H9 (cell line): ENCODE measurements around the gene DCLK2. TPM values are rescaled to one million over a fixed set of nuclear protein-coding genes. Genes with fewer than 3 reads are reported as not detected.

ENCODE experiments used
- DNase-seq: peaks from one replicate; pipeline ENCODE4 v3.0.0-alpha.2; 2017
- H2AFZ ChIP-seq: one replicate; pipeline ENCODE4 v1.6.1; 2013; ENCODE audit warnings: mild to moderate bottlenecking, low read length, control low read depth, moderate library complexity
- H2AK5ac ChIP-seq: 2 replicates; pipeline ENCODE4 v1.6.1; 2013; ENCODE audit warnings: low read length, control low read depth, mixed read lengths; ENCODE audit not compliant: insufficient read length
- H2BK120ac ChIP-seq: one replicate; pipeline ENCODE4 v1.6.1; 2013; ENCODE audit warnings: low read depth, mild to moderate bottlenecking, low read length, control low read depth, inconsistent platforms; ENCODE audit not compliant: poor library complexity, severe bottlenecking
- H2BK12ac ChIP-seq: 2 replicates; pipeline ENCODE4 v1.6.1; 2013; ENCODE audit warnings: low read length, control low read depth, mixed read lengths, low read depth; ENCODE audit not compliant: insufficient read length
- H2BK15ac ChIP-seq: 2 replicates; pipeline ENCODE4 v1.6.1; 2013; ENCODE audit warnings: low read depth, low read length, control low read depth
- H2BK20ac ChIP-seq: one replicate; pipeline ENCODE4 v1.6.1; 2013; ENCODE audit warnings: low read depth, mild to moderate bottlenecking, low read length, control low read depth, inconsistent platforms; ENCODE audit not compliant: poor library complexity, severe bottlenecking
- H2BK5ac ChIP-seq: 2 replicates; pipeline ENCODE4 v1.6.1; 2013; ENCODE audit warnings: low read length, control low read depth, mixed read lengths; ENCODE audit not compliant: insufficient read length
- H3K14ac ChIP-seq: 2 replicates; pipeline ENCODE4 v1.6.1; 2013; ENCODE audit warnings: low read length, control low read depth; ENCODE audit not compliant: insufficient read depth
- H3K18ac ChIP-seq: 2 replicates; pipeline ENCODE4 v1.6.1; 2013; ENCODE audit warnings: low read depth, mild to moderate bottlenecking, mixed read lengths, low read length, control low read depth; ENCODE audit not compliant: insufficient read length
- H3K23ac ChIP-seq: 2 replicates; pipeline ENCODE4 v1.6.1; 2013; ENCODE audit warnings: low read length, control low read depth, mixed read lengths, low read depth; ENCODE audit not compliant: insufficient read length
- H3K23me2 ChIP-seq: 2 replicates; pipeline ENCODE4 v1.6.1; 2013; ENCODE audit warnings: low read depth, mild to moderate bottlenecking, mixed read lengths, low read length, control low read depth; ENCODE audit not compliant: insufficient read length, poor library complexity, severe bottlenecking
- H3K27ac ChIP-seq: 2 replicates; pipeline ENCODE4 v1.5.1; 2013; ENCODE audit warnings: low read length, control low read depth, mixed read lengths, low read depth; ENCODE audit not compliant: insufficient read length
- H3K27me3 ChIP-seq: 2 replicates; pipeline ENCODE4 v1.6.1; 2013; ENCODE audit warnings: low read length, control low read depth, inconsistent platforms; ENCODE audit not compliant: insufficient read depth
- H3K4ac ChIP-seq: 2 replicates; pipeline ENCODE4 v1.6.1; 2013; ENCODE audit warnings: low read depth, mild to moderate bottlenecking, control low read depth, inconsistent platforms, low read length, moderate library complexity
- H3K4me1 ChIP-seq: 2 replicates; pipeline ENCODE4 v1.6.1; 2013; ENCODE audit warnings: low read length, control low read depth, inconsistent platforms; ENCODE audit not compliant: insufficient read depth
- H3K4me2 ChIP-seq: 2 replicates; pipeline ENCODE4 v1.6.1; 2013; ENCODE audit warnings: low read length, control low read depth, mixed read lengths; ENCODE audit not compliant: insufficient read length, insufficient read depth
- H3K56ac ChIP-seq: 2 replicates; pipeline ENCODE4 v1.6.1; 2013; ENCODE audit warnings: low read depth, mild to moderate bottlenecking, mixed read lengths, low read length, control low read depth; ENCODE audit not compliant: insufficient read length
- H3K79me1 ChIP-seq: 2 replicates; pipeline ENCODE4 v1.6.1; 2013; ENCODE audit warnings: low read depth, mild to moderate bottlenecking, moderate library complexity, low read length, control low read depth, inconsistent platforms; ENCODE audit not compliant: insufficient read depth, poor library complexity, severe bottlenecking
- H3K79me2 ChIP-seq: 2 replicates; pipeline ENCODE4 v1.6.1; 2013; ENCODE audit warnings: low read length, control low read depth, inconsistent platforms; ENCODE audit not compliant: insufficient read depth
- H3K9ac ChIP-seq: 2 replicates; pipeline ENCODE4 v1.6.1; 2013; ENCODE audit warnings: low read length, control low read depth, mixed read lengths; ENCODE audit not compliant: insufficient read length; ENCODE audit errors: extremely low read depth
- H3K9me3 ChIP-seq: one replicate; pipeline ENCODE4 v1.6.1; 2013; ENCODE audit warnings: low read depth, low read length, inconsistent platforms; ENCODE audit not compliant: control insufficient read depth
- H3T11ph ChIP-seq: one replicate; pipeline ENCODE4 v1.6.1; 2013; ENCODE audit warnings: mild to moderate bottlenecking, low read length, control low read depth, inconsistent platforms
- H4K20me1 ChIP-seq: one replicate; pipeline ENCODE4 v1.6.1; 2013; ENCODE audit not compliant: control insufficient read depth, insufficient read length, insufficient read depth
- H4K5ac ChIP-seq: 2 replicates; pipeline ENCODE4 v1.6.1; 2013; ENCODE audit warnings: low read depth, mild to moderate bottlenecking, mixed read lengths, low read length, control low read depth; ENCODE audit not compliant: insufficient read length
- H4K8ac ChIP-seq: replicated peaks from 2 replicates; pipeline ENCODE4 v1.6.1; 2013; ENCODE audit warnings: low read length, control low read depth, mixed read lengths, low read depth; ENCODE audit not compliant: insufficient read length
- H4K91ac ChIP-seq: 2 replicates; pipeline ENCODE4 v1.6.1; 2013; ENCODE audit warnings: low read depth, mild to moderate bottlenecking, moderate library complexity, mixed read lengths, low read length, control low read depth; ENCODE audit not compliant: insufficient read length
- H3K27ac Mint-ChIP-seq, 3 experiments: 2 replicates in 2 of 3; 3 replicates in 1 of 3; pipeline ENCODE4 v1.8.0; 2020 to 2021; ENCODE audit warnings: mixed read lengths in 3 of 3, mild to moderate bottlenecking in 1 of 3, moderate library complexity in 1 of 3
- H3K27me3 Mint-ChIP-seq: 2 replicates; pipeline ENCODE4 v1.8.0; 2021; ENCODE audit warnings: low read depth, mild to moderate bottlenecking, moderate library complexity, mixed read lengths
- H3K36me3 Mint-ChIP-seq, 3 experiments: 2 replicates in 2 of 3; 3 replicates in 1 of 3; pipeline ENCODE4 v1.8.0; 2020 to 2021; ENCODE audit warnings: low read depth in 3 of 3, mixed read lengths in 3 of 3; ENCODE audit not compliant: insufficient read depth in 1 of 3
- H3K4me1 Mint-ChIP-seq, 2 experiments: 2 replicates each; pipeline ENCODE4 v1.8.0; 2020; ENCODE audit warnings: mixed read lengths in 2 of 2
- H3K4me3 Mint-ChIP-seq, 2 experiments: 2 replicates in 1 of 2; 3 replicates in 1 of 2; pipeline ENCODE4 v1.8.0; 2020 to 2021; ENCODE audit warnings: mild to moderate bottlenecking in 2 of 2, mixed read lengths in 2 of 2, moderate library complexity in 1 of 2
- H3K9me3 Mint-ChIP-seq, 2 experiments: 2 replicates in 1 of 2; 3 replicates in 1 of 2; pipeline ENCODE4 v1.8.0; 2020; ENCODE audit warnings: mild to moderate bottlenecking in 2 of 2, mixed read lengths in 2 of 2, moderate library complexity in 1 of 2
- CTCF ChIP-seq: fragments of 200-600 bp; sonication (generic); conservative IDR thresholded peaks from 3 replicates; pipeline ENCODE4 v1.8.0; 2021; ENCODE audit warnings: antibody characterized with exemption, mild to moderate bottlenecking
- WGBS: extraction: QIAGEN DNeasy Blood & Tissue Kit; methylation state at CpG from one replicate; pipeline ENCODE4 v1.1.7; 2013; ENCODE audit warnings: missing lambda C conversion rate, low lambda C conversion rate, mixed read lengths; ENCODE audit not compliant: insufficient read length; ENCODE audit errors: extremely low coverage; 5-methylcytosine and 5-hydroxymethylcytosine counted together
- total RNA-seq: library from RNA; stranded (reverse); gene quantifications from 2 replicates; pipeline ENCODE4 v1.2.1, GENCODE V29; 2021

DCLK2 gene
- total RNA-seq, 1 experiment from 2014 or later, result 0.33 TPM

GRCh38 chr4:150206265-150206664 is 128.0 kb downstream of the DCLK2 start:
- Histone ChIP-seq H3K18ac (no peak overlapping the region), H3K4me2 (no peak overlapping the region), H3K9me3 (no peaks in the 10 kb centered on the region), H2BK5ac (no peak overlapping the region), H3K9ac (no peak overlapping the region), H3K14ac (no peak overlapping the region), H3K27ac (no peak overlapping the region), H3K23me2 (no peaks in the 10 kb centered on the region), H3K79me2 (no peaks in the 10 kb centered on the region), H4K5ac (no peak overlapping the region), H2BK12ac (no peak overlapping the region), H2BK20ac (no peak overlapping the region), H2BK15ac (no peak overlapping the region), H3K27me3 (no peaks in the 10 kb centered on the region), H3K4me1 (no peaks in the 10 kb centered on the region), H3T11ph (no peak overlapping the region), H3K4ac (no peak overlapping the region), H3K79me1 (no peaks in the 10 kb centered on the region), H2AFZ (no peak overlapping the region), H4K91ac (no peak overlapping the region), H3K23ac (no peak overlapping the region), H2AK5ac (no peak overlapping the region), H2BK120ac (no peak overlapping the region), H4K8ac (no peak overlapping the region), H4K20me1 (no peaks in the 10 kb centered on the region), H3K56ac (no peak overlapping the region)
- H3K9me3 Mint-ChIP-seq, result no peaks in the 10 kb centered on the region
- no peaks in the 10 kb centered on the region for H3K36me3 Mint-ChIP-seq
- no CpG with 5 or more reads among the region's 2 CpGs for WGBS
- no peak overlapping the region for H3K4me3 Mint-ChIP-seq
- no peak overlapping the region for H3K27ac Mint-ChIP-seq
- DNase-seq, result no peak
- no peak for TF ChIP-seq CTCF
- no peaks in the 10 kb centered on the region; the same call in 1 of the 2 replicates for H3K27me3 Mint-ChIP-seq
- H3K4me1 Mint-ChIP-seq, result 0 out of 4 replicates have a peak, but pooled peaks cover 0 to 3% of the 10 kb centered on the region in 2 experiments
